Stimulated activated CD8-positive, alpha-beta memory T cell treated with anti-CD3 and anti-CD28 coated beads, Interleukin-7, amount 100 ng/mL, for 24 hours (primary cell): Measurements from ENCODE around the gene C10orf53.

Experiments
- DNase-seq: peaks from one replicate; pipeline ENCODE4 v3.0.0-alpha.2; 2020; ENCODE audit warnings: low read depth

Gene C10orf53, protein sequence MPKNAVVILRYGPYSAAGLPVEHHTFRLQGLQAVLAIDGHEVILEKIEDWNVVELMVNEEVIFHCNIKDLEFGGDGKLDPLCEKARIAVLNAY

DNA sequence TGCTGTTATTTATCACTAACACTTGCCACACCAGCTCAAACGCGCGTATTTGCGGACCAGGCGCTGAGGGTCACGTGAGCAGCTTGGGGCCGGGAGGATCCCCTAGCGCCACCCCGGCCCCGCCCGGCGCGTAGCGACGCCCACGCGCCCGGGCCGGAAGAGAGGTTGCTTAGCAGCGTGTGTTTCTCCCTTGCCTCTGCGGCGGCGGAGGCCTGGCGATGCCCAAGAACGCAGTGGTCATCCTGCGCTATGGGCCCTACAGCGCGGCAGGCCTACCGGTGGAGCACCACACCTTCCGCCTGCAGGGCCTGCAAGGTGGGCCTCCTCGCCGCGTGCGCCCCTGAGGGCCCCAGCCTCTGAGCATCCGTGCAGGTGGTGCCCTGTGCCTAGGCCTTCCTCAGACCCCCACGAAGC, at the start of gene C10orf53:
Gene C10orf53, plus strand, starts transcription at position 172 of the 414 bp plus-strand sequence. Its CDS starts 47 bp downstream, at position 219.
- DNase-seq, result no peak

DNA sequence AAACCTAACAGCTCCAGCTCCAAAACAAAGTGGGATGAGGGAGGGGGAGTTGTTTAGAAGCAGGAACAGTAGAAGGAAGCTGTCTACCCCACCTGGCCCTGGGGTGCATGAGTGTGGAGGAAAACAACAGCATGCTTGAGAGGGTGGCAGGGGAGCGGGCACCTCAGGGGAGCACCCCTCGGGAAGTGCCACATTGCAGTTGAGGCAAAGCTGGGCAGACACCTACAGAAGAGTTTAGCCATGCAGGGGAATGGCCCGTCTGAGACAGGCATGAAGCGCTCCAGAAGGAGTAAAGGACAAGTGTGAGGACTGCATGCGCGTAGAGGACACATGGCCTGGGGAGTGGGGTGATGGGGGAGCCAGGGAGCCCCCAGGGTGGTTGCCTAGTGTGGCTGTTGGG, 47.5 kb upstream of the C10orf53 start:
- DNase-seq, result no peak

DNA sequence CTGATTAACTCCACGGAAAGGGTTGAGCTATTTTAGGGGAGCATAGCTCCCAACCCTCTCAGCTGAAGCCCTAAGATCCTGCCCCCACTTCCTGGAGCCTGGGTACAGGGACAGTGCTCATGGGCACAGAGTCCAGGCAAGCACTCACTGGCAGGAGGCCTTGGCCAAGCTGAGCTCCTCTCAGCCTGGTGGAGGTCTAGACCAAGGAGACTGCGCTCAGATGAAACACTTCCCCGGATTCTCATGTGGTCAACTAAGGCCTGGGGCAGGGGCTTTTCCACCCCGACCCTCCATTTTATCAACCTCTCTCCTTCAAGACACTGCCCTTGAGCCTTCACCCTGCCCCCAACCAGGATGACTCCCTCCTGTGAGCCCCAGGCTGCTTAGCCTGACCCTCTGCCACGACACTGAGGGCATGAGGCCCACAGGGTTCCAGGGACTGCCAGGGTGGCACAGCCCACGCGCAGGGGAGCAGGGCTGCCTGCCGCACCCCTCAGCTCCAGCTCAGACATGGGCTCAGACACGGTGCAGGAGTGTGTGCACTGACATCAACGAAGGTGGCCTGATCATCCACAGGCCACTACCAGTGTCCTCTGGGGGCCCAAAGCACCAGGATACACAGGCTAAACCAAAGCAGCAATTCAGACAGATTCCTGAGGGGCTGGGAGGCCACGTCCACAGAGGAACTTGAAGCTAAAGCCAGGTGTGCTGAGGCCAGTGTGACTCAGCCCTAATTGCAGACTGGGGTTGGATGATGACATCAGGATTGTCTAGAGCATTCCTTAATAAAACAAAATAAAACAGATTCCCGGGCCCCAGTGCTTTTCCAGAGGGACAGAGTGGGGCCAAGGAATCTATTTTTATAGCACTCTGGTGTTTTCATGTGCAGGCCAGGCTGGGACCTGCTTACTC, 46.8 kb upstream of the C10orf53 start:
- no peak for DNase-seq

DNA sequence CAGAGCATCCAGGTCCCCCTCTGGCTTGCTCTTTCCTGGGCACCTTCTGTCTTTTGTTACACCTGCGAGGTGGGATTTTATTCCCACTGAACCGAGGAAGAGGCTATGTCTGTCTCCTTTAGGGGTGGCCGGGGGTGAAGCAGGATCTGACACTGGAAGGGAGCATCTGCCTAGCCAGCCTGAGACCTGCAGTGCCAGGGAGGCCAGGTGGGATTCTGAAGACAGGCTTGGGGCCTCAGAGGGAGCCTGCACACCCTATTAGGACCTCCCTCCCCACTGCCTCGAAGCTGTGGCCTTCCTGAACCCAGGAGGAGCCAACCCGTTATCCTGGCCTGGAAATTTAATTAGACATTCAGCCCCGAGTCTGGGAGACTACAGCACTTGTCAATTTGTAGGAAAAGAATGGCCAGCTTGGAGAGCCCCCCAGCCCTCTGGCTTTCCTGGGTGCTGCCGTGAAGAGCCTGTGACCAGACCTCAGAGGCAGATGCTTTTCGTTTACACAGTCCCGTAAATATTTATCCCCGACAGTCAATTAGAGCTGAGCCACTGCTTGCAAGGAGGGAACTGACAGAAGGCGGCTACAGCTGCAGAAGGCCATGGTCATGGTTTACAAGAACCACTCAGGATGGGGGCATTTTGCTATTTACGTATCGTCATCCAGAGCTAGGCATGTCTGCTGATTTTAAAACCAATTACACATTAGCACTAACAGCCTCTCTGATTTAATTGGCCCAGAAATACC, 46.0 kb upstream of the C10orf53 start:
- DNase-seq, result no peak

DNA sequence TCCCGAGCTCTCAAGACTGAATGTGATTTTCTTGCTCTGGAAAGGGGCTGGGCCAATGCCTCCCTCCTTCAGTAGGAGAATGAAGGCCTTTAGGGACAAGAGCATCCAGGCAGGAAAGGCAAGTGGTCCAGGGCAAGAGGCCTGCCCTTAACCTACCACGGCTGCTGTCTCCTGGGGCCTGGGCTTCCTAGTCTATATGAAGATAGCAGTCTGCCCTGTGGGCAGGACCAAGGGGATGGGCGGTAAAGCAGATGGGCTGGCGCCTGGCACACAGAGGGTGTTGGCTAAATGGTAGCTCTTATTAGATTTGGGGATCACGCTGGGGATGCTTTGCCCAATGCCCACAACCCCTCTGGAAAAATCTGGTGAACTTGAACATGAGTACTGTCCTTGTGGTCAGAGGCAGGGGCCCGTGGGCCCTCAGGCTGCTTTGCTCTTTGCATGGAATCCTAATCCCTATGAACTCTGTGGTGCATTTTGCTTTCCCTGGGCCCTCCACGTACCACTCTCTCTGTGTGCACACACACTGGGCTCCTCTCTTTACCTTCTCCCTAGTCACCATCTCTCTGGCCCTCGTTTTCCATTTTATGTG, 45.3 kb upstream of the C10orf53 start:
- DNase-seq, result no peak

DNA sequence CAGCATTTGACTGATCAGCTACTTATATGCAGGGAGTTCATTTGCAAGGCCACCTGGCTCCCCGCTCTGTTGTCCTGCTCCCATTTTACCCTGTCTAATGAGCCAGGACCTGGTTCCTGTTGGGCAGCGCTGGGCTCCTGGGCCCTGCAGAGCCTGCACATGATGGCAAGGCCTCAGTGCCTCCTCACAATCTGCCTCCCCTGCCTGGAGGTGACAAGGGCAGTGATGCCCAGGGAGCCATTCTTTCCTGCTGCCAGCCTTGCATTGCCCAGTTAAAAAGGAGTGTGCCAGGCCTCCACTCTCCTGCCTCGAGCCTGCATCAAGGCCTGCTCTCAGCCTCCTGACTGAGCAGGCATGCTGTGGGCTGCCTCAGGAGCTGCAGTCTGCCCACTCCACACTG, 37.1 kb upstream of the C10orf53 start:
- no peak for DNase-seq

DNA sequence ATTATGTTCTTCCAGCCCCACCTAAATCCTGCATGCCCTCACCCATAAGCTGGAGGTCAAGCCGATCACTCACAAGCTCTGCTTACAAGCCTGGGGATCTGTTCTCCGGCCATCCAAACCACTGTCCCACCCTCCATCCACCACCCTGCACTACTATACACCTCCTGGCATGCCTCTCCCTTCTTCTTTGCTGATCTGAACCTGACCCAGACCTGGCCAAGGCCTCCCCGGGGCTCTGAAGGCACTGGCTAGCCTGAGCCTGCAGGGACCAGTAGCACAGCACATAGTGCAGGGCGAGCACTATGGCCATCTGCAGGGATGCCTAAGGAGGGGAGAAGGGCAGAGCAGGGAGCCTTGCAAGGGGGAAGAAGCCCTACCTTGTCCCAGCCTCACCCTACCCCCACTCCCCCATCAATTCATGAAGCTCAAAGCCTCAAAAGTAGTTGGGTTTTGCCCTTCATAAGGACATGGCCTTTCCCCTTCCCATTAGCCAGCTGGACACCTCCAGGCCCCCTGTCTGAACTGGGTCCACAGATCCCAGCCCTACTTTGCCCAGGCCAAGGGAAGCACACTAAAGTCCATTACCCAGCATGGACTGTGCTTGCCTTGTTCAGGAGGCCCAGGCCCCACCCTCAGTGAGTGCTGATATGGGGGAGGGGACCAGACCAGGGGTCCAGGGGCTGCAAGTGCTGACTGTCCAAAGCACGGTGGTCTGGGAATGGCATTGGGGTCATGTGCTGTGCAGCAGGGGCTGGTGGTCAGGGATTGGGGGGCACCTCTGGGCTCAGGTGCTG, 36.0 kb upstream of the C10orf53 start:
- no peak for DNase-seq

DNA sequence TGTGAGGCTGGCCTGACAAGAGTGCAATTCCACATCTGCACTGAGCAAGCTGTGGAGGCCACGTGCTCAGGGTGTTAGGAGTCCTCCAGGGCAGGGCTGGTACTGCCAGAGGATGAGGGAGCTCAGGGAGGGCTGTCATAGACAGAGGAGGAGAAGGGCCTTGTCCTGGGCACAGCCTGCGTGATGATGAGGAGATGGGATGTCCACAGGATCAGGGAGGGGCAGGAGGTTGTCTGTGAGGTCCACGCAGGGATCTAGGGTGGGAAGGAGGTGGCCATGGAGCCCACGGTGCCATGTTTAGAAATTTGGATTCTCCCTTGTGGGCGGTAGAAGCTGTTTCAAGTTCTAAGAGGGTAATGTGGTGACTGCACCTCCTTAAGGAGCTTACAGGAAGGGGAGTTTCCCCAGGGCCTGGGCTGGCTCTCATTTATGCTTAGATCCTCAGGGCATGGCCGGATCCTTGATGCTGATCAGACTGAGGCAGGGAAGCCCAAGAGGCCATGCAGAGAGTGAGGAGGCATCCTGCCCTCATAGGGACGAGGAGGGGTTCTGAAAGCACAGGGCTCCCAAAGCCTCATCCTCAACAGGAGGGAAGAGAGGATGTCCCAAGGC, 35.3 kb upstream of the C10orf53 start:
- DNase-seq, result no peak

DNA sequence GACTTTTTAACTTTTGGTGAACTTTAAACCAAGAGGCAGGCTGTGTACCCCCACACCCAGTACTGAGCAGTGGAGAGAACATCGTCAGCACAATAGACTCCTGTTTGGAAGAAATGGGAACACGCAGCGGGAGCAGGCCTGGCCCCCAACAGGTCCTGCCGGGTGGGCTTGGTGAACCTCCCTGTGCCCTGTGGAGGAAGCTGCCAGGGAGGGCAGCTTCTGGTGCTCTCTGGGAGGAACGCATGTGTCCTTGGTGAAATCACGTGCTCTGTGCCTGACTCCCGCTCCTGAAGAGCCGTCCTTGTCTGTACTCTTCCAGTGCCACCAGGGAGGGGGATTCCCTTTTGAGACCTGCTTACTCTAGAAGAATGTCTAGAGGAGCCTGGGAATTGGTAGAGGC, 34.0 kb upstream of the C10orf53 start:
- no peak for DNase-seq

DNA sequence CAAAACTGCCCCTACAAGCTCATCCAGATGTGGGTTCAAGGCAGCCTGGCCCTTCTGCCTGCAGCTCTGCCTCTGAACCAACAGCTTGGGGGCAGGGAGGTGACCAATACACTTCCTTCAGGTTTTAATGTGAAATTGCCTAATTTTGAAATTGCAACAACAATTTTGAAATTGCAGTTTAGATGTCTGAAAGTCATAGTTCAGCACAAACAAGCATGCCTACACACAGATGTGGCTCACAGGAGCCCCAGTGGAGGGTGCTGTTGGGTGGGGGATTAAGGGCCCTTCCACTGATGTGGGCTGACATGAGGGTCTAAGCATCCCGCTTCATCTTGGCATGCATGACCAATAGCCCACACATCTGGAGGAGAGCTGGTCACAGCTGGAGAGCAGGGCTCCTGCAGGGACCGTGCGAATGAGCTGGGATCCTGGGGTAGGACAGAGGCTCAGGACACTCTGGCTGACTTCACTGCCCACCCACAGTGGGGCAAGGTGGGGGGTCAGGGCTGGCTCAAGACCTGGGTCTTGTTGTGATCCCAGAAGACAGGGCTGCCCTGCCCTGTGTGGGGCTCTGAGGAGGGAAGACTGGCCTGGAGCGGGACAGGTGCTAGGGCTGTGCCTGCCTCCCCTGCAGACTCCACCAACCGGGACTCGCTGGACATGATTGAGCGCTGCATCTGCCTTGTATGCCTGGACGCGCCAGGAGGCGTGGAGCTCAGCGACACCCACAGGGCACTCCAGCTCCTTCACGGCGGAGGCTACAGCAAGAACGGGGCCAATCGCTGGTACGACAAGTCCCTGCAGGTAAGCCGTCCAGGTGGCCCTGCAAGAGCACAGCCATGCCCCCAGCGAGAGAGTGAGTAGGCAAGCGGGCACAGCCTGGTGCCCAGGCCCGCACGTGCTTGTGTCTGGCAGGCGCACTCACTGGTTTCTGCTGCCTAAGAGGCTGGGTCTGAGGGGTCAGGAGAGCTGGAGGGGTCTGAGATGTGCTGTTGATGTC, 33.3 kb upstream of the C10orf53 start:
- DNase-seq, result no peak

DNA sequence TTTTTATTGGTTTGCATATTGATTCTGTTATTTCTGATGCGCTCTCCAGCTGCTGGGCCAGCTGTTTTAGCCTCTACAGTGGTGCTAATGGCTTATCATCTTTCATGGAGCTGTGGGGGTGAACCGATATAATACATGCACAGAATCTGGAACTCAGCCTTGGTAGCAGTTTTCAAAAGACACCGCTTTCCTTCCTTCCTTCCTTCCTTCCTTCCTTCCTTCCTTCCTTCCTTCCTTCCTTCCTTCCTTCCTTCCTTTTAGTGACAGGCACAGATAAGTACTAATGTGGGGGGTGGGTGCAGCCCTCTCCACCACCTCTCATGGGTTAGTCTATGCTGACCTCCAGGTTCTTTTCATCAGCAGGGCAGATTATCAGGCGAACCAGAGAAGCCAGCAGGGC, 31.9 kb upstream of the C10orf53 start:
- no peak for DNase-seq

DNA sequence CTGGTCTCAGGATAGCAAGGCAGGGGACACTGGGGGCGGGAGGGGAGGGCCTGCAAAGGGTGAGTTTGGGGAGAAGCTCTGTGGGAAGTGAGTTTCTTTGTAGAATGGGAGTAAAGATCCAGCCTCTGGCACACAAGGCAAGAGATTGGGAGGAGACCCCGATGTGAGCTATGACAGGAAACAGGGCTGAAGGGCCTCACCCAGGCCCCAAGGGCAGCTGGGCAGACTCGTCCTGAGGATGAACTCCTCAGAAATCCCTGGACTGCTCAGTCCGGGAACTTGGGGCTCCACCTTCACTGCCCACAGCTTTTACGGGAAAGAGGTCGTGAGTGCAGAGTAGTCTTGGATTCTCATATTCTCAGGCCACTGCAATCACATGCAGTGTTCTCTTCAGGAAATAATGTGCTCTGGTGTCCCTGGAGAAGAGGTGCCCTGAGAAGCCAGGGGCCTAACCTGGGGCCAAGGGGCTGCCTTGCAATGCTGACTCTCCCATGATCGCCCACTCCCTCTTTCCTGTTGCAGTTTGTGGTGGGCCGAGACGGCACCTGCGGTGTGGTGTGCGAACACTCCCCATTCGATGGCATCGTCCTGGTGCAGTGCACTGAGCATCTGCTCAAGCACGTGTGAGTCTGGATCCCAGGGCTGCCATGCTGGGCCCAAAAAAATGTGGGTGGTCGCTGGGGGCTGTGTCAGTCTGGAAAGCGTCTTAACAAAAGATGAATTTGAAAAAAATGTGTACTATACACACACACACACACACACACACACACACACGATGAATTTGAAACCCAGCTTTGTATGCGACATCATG, 31.3 kb upstream of the C10orf53 start:
- no peak for DNase-seq

DNA sequence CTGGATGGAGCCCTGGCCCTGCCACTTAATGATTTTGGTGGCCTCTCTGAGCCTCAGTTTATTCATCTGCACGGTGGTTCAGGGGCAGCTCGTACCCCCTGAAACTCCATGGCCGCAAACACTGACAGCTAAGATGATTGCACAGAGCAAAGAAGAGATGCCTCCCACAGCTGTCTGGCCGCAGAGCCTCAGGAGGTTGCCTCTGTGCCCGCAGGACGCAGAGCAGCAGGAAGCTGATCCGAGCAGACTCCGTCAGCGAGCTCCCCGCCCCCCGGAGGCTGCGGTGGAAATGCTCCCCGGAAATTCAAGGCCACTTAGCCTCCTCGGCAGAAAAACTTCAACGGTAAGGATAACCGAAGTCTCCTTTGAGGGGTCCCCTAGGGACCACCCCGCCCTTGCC, 30.2 kb upstream of the C10orf53 start:
- DNase-seq, result no peak

DNA sequence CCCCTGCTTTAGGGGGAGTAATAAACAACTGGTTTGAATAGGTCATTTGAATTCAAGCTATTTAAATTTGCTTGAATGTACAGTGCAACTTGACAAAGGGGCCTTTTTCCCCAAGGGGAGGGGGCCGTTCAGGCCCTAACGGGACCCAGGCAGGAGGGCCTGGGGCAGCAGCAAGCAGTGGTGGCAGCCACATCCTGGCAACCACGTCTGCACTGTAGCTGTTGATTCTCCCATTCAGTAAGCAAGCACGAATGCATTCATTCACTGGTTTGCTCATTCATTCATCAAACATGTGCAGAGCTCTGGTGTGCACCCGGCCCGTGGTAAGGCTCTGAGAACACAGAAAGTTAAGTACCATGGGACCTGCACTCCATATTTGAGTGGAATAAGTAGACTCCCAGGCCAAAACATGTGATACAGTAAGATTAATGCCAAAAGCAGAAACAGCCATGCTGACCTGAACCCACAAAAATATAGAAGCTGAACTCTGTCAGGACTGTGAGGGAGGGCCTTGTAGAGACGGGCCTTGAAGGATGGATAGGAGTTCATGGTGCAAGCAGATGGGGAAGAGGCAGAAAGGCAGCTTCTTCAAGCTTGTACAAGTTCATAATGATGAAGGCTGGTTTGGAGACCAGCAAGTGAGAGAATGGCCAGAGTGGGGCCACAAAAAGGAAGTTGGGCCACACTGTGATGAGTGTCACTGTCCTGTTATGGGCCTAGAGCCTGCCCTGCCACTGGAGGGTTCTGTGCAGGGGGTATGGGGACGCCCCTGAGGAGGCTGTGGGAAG, 29.3 kb upstream of the C10orf53 start:
- no peak for DNase-seq

DNA sequence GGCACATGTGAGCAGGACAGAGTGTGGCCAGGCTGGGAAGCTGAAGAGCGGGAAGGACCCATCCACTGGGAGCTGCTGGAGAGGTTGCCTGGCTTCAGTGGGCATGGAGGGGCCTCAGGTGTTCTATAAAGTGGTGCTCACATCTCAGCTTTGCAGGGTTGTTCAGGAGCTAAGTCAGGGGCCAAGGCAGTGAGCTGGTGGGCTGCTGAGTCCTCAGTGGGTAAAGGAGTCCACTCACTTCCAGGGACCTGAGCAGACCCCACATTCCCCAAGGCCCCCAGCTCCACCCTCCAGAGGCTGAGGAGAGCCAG, 28.8 kb upstream of the C10orf53 start:
- no peak for DNase-seq

DNA sequence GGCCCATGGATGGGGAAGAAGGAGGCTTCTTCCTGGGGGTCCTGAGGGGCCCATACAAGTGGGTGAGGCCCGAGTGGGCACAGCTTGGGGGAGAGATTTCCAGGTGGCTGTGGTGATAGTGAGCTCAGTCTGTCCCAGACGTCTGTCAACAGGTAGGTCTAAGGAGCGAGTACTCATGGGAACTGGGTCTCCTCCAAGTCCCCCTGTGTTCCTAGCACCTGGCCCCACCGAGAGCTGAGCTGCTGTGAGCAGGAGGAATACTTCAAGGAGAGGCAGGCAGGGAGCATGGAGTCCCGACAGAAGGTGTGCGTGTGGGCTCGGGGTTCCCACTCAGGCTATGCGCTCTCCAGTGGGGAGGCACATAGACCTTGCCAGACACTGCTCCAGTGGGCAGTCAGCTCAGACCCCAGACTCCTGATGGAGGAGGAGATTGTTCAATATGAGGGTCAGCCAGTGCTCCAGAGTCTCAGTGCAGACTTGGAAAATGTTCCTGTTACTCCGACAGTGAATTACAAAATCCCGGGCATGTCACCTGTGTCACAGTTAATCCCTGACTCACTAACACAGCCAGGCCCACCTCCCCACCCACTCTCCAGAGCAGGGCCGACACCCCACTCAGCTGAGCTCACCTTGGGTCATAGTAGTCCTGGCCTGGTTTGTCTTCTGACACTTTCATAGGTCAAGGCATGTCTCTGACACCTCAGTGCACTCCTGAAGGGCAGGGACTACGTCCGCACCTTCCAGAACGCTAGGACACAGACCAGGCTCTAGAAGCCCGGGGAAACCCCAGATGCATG, 28.2 kb upstream of the C10orf53 start:
- DNase-seq, result no peak

DNA sequence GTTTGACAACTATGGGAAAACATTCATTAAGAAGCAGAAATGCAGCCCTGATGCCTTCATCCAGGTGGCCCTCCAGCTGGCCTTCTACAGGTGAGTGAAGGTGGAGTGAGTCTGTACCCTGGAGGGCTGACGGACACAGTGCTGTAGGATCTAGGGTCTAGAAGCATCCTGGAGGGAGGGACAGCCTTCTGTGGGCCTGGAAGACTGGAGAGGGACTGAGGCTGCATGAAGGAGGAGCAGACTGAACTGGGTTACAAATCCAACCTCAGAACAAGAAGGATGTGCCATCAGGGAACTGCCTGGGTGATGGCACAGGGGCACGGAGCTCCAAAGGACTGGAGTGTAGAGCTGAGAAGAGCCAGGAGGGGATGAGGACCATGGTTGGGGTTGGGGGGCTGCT, 27.5 kb upstream of the C10orf53 start:
- DNase-seq, result no peak
